ENCODE measurements around the gene HOXD3.

The HOXD3 gene

DNA sequence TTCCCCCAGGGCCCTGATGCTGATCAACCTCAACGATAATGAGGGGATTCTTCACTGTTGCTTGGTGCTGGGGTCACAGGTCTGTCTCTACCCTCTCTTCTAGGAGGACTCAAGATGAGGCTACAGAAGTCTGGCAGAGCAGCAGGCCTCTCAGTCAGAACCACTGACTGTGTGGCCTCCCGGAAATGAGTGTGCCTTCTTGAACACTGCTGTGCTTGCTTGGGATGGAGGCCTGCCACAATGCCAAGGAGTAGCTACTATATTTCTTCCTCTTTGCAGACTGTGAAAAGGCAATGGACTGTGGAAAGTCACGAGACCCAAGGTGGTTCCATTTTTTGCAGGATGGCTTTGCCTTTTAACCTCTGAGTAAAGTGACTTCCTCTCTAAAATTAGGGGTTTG, 25.6 kb downstream of the HOXD3 start:
- no peak overlapping the region for H3K4me3 ChIP-seq (ENCODE audit: low read depth, low read length)
- TF ChIP-seq, protein P1, sequence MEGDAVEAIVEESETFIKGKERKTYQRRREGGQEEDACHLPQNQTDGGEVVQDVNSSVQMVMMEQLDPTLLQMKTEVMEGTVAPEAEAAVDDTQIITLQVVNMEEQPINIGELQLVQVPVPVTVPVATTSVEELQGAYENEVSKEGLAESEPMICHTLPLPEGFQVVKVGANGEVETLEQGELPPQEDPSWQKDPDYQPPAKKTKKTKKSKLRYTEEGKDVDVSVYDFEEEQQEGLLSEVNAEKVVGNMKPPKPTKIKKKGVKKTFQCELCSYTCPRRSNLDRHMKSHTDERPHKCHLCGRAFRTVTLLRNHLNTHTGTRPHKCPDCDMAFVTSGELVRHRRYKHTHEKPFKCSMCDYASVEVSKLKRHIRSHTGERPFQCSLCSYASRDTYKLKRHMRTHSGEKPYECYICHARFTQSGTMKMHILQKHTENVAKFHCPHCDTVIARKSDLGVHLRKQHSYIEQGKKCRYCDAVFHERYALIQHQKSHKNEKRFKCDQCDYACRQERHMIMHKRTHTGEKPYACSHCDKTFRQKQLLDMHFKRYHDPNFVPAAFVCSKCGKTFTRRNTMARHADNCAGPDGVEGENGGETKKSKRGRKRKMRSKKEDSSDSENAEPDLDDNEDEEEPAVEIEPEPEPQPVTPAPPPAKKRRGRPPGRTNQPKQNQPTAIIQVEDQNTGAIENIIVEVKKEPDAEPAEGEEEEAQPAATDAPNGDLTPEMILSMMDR (IDR thresholded peaks at IDR 0.05; ENCODE audit: borderline replicate concordance, insufficient read depth, low read depth, low read length) = no peak

DNA sequence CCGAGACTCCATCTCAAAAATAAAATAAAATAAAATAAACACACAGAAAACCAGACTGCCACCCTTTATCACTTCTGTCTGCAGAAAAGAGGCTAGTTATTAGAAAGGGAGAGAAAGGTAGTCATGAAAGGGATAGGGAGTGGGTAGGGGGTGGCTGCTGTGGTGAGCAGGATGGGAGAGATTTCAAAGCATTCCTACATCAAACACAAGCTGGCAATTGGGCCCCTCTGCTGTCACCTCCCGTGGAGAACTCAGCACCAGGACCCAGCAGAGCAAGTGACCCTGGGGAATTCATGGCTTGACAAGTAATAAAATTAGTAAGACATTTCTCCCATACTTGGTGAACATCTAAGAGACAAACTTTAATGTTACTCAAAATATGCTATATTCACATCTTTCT, 27.6 kb downstream of the HOXD3 start:
- TF ChIP-seq, protein P1 (IDR thresholded peaks at IDR 0.05; ENCODE audit: borderline replicate concordance, insufficient read depth, low read depth, low read length) = no peak
- no peak overlapping the region for H3K4me3 ChIP-seq (ENCODE audit: low read depth, low read length)

DNA sequence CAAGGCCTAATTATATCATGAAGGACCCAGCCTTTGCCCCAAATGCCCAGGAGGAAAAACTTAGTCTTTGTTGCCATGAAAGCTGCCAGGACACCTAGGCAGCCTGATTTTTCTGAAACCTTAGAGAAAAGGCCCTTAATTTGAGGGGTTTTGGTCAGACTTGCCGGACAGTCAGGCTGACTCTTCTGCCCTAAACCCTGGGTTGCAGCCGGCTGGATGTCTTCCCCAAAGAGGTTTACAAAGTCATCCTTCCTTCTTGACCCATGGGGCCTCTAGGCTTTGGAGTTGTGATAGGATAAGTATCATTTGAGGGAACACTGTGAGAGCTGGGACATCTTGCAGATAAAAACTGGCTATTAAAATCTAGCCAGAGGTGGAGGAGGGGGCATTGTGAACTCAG, 28.9 kb downstream of the HOXD3 start:
- no peak overlapping the region for H3K4me3 ChIP-seq (ENCODE audit: low read depth, low read length)
- TF ChIP-seq, protein P1 (IDR thresholded peaks at IDR 0.05; ENCODE audit: borderline replicate concordance, insufficient read depth, low read depth, low read length) = no peak

DNA sequence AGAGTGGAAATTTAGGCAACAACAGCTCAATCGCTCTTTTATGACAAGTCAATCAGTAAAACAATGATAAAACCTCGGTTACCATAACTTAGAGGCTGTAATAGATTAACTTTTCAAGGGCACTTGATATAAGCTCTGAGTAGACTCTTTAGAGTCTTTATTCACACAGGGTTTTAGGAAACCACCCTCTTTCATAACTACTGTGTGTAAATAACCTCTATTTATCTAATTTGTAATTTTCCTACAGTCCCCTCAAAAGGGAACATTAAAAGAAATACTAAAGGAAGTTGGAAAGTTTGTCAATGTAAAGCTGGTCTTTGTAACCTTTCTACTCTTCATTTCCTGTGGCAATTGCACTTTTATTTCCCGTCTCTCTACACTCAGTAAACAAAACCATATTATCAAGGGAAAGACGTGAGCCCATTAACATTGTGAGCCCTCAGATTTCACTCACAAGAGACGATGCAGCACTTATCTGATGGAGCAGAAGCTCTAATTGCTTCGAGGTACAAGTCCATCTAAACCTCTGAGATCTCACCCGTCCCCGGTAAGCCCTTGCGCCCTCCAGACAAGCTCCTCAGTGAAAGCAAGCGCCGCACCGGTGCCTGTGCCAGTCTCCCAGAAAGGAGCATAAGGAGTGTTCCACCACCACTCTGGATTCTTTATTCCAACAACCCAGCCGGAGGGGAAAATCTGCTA, 30.2 kb downstream of the HOXD3 start:
- no peak overlapping the region for H3K4me3 ChIP-seq (ENCODE audit: low read depth, low read length)
- TF ChIP-seq, protein P1 (IDR thresholded peaks at IDR 0.05; ENCODE audit: borderline replicate concordance, insufficient read depth, low read depth, low read length) = no peak

DNA sequence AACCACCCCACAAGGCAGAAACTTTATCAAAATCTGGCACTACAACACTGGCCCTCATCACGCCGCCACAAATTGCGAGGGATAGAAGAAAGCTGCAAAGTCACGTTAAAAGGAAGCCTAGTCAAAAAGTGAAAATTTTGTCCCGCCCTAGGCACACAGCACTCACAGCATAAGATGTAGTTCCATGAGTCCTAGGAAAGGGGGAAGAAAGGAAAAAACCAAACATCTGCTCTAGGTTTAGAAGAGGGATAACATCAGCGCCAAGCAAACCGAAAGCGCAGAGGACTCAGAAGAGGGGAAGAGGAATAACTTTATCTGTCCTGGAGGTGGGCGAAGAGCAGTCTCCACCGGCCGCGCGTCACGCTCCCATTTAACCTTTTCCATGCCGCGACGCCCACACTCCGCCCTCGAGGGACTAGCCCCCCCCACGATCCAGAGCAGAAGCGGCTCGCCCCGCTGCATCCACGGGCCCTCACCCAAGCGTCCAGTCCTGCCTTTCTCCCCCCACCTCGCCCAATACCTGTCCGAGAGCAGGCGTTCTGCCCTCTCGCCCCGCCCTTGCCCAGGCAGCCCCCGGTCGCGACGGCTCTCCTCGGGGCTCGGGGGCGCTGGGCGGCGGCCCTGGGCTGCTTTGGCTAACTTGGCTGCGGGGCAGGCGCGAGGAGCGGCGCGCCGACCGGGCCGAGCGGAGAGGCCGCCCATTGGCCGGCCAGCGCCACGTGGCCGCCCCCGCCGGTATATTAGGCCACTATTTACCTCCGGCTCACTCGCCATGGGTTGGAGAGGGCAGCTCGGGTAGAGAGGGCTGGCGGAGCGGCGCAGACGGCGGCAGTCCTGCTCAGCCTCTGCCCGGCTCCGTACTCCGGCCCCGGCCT, 31.0 kb downstream of the HOXD3 start, which contains the start of gene HOXD1:
Gene HOXD1 (plus strand): TSS at position 770 of the 875 bp plus-strand sequence. CDS start 134 bp downstream, outside the sequence.
- no peak within 1 kb of the TSS for H3K4me3 ChIP-seq (ENCODE audit: low read depth, low read length)
- TF ChIP-seq, protein P1 (IDR thresholded peaks at IDR 0.05; ENCODE audit: borderline replicate concordance, insufficient read depth, low read depth, low read length) = no peak

DNA sequence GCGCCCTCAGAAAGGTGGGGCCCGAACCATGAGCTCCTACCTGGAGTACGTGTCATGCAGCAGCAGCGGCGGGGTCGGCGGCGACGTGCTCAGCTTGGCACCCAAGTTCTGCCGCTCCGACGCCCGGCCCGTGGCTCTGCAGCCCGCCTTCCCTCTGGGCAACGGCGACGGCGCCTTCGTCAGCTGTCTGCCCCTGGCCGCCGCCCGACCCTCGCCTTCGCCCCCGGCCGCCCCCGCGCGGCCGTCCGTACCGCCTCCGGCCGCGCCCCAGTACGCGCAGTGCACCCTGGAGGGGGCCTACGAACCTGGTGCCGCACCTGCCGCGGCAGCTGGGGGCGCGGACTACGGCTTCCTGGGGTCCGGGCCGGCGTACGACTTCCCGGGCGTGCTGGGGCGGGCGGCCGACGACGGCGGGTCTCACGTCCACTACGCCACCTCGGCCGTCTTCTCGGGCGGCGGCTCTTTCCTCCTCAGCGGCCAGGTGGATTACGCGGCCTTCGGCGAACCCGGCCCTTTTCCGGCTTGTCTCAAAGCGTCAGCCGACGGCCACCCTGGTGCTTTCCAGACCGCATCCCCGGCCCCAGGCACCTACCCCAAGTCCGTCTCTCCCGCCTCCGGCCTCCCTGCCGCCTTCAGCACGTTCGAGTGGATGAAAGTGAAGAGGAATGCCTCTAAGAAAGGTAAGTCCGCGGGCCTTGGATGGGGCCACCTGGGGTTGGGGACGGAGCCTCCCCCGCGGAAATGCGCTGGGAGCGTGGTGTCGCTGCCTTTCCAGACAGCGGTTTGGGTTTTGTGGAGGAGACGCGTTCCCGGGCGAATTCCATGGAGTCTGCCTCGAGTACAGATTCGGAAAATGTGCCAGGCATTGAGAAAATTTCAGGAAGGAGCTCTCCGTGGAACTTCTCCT, 31.9 kb downstream of the HOXD3 start:
- no peak overlapping the region for H3K4me3 ChIP-seq (ENCODE audit: low read depth, low read length)
- TF ChIP-seq, protein P1 (IDR thresholded peaks at IDR 0.05; ENCODE audit: borderline replicate concordance, insufficient read depth, low read depth, low read length) = no peak
